ENCODE results near the gene SYN1.

DNA sequence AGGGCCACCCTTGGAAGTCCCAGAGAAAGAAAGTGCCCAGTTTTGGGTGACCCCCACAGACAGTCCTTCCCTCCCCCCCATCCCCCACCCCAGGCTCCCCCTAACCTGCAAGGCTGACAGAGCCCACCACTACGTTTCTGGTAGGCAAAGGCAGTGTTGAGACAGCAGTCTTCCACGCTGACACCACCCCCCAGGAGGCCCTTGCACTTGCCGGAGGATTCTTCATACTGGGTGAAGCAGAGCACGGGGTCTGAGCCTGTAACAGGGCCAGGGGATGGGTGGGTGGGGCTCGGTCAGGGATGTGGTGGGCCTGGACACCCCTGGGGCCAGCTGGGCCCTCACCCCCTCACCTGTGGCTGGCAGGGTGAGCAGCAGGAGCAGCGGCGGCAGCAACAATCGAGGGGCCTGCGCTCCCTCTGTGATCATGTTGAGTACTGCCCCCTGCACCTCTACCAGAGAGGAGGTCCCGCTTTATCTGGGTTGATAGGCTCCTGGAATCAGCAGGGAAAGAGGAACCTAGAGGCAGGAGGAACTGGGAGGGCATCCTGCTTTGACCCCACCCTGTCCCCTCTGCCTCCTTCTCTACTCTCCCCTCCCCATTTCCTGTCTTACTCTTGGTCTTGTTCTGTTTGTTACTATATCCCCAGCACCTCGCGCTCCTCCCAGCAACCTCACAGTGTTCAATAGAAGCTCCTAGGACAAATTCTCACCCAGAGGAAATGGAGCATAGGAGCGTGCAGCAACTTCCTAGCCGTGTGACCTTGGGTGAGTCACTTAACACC is 10.0 kb upstream of the SYN1 start, which contains the start of gene CFP:
- no peak for TF ChIP-seq POLR2A (IDR thresholded peaks at IDR 0.05)
- TF ChIP-seq, protein P1, sequence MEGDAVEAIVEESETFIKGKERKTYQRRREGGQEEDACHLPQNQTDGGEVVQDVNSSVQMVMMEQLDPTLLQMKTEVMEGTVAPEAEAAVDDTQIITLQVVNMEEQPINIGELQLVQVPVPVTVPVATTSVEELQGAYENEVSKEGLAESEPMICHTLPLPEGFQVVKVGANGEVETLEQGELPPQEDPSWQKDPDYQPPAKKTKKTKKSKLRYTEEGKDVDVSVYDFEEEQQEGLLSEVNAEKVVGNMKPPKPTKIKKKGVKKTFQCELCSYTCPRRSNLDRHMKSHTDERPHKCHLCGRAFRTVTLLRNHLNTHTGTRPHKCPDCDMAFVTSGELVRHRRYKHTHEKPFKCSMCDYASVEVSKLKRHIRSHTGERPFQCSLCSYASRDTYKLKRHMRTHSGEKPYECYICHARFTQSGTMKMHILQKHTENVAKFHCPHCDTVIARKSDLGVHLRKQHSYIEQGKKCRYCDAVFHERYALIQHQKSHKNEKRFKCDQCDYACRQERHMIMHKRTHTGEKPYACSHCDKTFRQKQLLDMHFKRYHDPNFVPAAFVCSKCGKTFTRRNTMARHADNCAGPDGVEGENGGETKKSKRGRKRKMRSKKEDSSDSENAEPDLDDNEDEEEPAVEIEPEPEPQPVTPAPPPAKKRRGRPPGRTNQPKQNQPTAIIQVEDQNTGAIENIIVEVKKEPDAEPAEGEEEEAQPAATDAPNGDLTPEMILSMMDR (IDR thresholded peaks at IDR 0.05), result no peak
